Uterus (tissue), 4 donors: Measurements from ENCODE around the gene ANKRA2. TPM values are rescaled to one million over a fixed set of nuclear protein-coding genes. Genes with fewer than 3 reads are reported as not detected.
A peak's percentile ranks its signal among the peaks of the same experiment; 100 is the strongest.

ENCODE experiments used
- DNase-seq, 2 donors: peaks; one replicate each; pipeline ENCODE4 v3.0.0-alpha.2; 2019 to 2020
- H3K27ac ChIP-seq, 2 donors: fragments of 200-600 bp; sonication (generic); 1 replicate in 1 of 2; 2 replicates in 1 of 2; pipeline ENCODE4 v1.5.1; 2016 to 2018
- H3K27me3 ChIP-seq, 2 donors: fragments of 200-600 bp; sonication (generic); one replicate each; pipeline ENCODE4 v1.5.1; 2018 to 2019; ENCODE audit warnings: control low read depth in 1 of 2
- H3K36me3 ChIP-seq, 2 donors: fragments of 200-600 bp; sonication (generic); one replicate each; pipeline ENCODE4 v1.5.1; 2019; ENCODE audit warnings: control low read depth in 1 of 2
- H3K4me1 ChIP-seq, 2 donors: fragments of 200-600 bp; sonication (generic); one replicate each; pipeline ENCODE4 v1.5.1; 2018 to 2019; ENCODE audit warnings: control low read depth in 1 of 2
- H3K4me3 ChIP-seq, 2 donors: fragments of 200-600 bp; sonication (generic); 1 replicate in 1 of 2; 2 replicates in 1 of 2; pipeline ENCODE4 v1.5.1; 2018 to 2019; ENCODE audit warnings: mild to moderate bottlenecking in 1 of 2
- H3K9me3 ChIP-seq, 2 donors: fragments of 200-600 bp; sonication (generic); one replicate each; pipeline ENCODE4 v1.5.1; 2019; ENCODE audit warnings: control low read depth in 1 of 2
- POLR2A ChIP-seq, 2 donors: fragments of 450-650 bp; IDR thresholded peaks; one replicate each; pipeline ENCODE4 v1.6.1; 2016; ENCODE audit warnings: antibody characterized with exemption in 2 of 2, mild to moderate bottlenecking in 1 of 2, moderate library complexity in 1 of 2
- intact Hi-C: fragments of 100-400 bp; cut with DNase I; formaldehyde crosslinking; loops from one replicate; pipeline ENCODE4 v1.15.1; 2023; ENCODE audit warnings: low total_unique reads
- total RNA-seq, 4 donors: library from RNA; depleted of rRNA in 3 of 4; stranded (reverse); fragments of >200 nt in 3 of 4; gene quantifications; one replicate each; pipeline versions ENCODE4 v1.1.0 to v1.2.4, GENCODE V29; 2014 to 2023
- TF ChIP-seq, protein P1 (sequence below), 4 experiments: fragments of 200-600 bp in 2 of 4; fragments of 450-650 bp in 2 of 4; sonication (generic) in 2 of 4; IDR thresholded peaks; one replicate each; pipeline ENCODE4 v1.5.1; 2016 to 2019; ENCODE audit warnings: antibody characterized with exemption in 4 of 4, mild to moderate bottlenecking in 2 of 4, moderate library complexity in 1 of 4
- donor health status: DM: yes; HTN: yes; CAD: no.

Gene ANKRA2
- total RNA-seq, 4 donors from 2014 or later, result 29.4 to 99.9 (median 45.8) TPM

DNA sequence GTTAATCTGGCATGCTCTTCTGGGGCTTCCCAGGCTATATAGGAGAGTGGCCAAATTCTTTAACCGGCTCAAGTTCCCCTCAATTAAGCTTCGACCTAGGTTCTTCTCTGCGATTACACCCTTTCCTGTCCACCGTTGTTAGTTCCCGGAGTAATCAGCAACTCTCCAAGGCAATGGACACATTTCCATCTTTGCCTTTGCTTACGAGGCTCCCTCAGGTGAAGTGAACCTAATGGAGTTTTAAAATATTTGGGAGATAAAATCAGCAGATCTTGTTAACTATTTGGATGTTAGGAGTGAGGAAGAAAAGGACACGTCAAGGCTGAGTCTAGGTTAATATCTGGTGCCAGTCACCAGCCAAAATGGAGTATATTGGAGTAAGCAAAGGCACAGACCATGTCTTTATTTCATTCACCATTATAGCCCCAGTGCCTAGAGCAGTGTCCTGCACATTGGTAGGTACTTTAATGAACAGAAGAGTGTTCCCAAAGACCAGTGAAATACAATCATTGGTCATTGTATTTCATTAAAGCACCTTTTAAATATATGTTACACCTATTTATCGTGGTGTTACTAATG lies 619 bp upstream of the ANKRA2 start:
- TF ChIP-seq POLR2A (IDR thresholded peaks at IDR 0.05), result no peak
- TF ChIP-seq, protein P1, sequence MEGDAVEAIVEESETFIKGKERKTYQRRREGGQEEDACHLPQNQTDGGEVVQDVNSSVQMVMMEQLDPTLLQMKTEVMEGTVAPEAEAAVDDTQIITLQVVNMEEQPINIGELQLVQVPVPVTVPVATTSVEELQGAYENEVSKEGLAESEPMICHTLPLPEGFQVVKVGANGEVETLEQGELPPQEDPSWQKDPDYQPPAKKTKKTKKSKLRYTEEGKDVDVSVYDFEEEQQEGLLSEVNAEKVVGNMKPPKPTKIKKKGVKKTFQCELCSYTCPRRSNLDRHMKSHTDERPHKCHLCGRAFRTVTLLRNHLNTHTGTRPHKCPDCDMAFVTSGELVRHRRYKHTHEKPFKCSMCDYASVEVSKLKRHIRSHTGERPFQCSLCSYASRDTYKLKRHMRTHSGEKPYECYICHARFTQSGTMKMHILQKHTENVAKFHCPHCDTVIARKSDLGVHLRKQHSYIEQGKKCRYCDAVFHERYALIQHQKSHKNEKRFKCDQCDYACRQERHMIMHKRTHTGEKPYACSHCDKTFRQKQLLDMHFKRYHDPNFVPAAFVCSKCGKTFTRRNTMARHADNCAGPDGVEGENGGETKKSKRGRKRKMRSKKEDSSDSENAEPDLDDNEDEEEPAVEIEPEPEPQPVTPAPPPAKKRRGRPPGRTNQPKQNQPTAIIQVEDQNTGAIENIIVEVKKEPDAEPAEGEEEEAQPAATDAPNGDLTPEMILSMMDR (IDR thresholded peaks at IDR 0.05), result no peak
- H3K9me3 ChIP-seq, result no peaks in the 10 kb centered on the region
- H3K27me3 ChIP-seq, result no peaks in the 10 kb centered on the region
- peak overlapping the region; percentile 86 to 88 for H3K27ac ChIP-seq
- peaks cover 9% of the 10 kb centered on the region in 2 donors for H3K4me1 ChIP-seq
- intact Hi-C loops, result no loop called here
- H3K4me3 ChIP-seq, result peak overlapping the region; percentile 63 to 79
- no peak for DNase-seq
- no peaks in the 10 kb centered on the region for H3K36me3 ChIP-seq

DNA sequence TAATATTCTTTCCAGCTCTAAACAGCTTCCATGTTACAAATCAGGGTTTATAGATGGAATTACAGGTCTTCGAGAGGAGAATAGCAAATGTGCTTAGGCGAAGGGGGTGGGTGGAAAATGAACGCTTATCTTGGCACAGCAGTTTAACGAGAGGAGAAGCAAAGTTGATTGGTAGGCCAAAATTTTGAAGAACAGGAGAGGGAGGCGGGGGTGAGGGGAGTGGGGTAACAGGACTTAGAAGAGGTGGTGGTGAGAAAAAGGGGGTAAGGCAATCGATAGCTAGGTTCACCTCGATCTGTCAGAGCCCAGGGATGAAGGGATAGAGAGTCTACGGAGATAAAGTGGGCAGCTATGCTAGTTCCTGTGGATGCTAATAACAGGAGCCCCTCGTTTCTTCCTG lies 764 bp downstream of the ANKRA2 start:
- no peak for DNase-seq

DNA sequence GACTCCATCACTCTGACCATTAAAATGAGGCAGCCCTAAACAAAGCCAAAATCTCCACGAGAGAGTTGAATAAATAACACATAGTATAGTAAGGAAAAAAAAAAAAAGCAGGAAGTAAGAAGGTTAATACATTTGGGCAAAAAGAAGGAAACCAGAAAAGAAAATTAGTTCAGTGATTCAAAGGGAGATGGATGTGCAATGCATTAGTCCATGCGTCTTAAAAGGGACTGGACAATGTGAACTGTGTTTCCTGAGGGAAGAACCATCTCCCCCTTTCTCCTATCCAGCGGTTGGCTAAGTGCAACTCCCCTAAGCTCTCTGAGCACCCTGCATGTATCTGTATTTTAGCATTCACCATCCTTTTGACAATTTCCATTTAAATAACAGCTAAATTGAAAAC lies 1.4 kb downstream of the ANKRA2 start:
- H3K27me3 ChIP-seq, result no peaks in the 10 kb centered on the region
- intact Hi-C loops, result no loop called here
- no peak for DNase-seq
- no peaks in the 10 kb centered on the region for H3K36me3 ChIP-seq
- H3K4me3 ChIP-seq, result peak overlapping the region; percentile 63 to 79
- TF ChIP-seq, protein P1 (IDR thresholded peaks at IDR 0.05), result no peak
- no peak for TF ChIP-seq POLR2A (IDR thresholded peaks at IDR 0.05)
- H3K9me3 ChIP-seq, result no peaks in the 10 kb centered on the region
- peak overlapping the region; percentile 86 to 88 for H3K27ac ChIP-seq
- peaks cover 9% of the 10 kb centered on the region in 2 donors for H3K4me1 ChIP-seq

More for the DNA sequence above, 764 bp downstream of the ANKRA2 start:
- Histone ChIP-seq H3K4me3 (peak overlapping the region; percentile 63 to 79), H3K27me3 (no peaks in the 10 kb centered on the region), H3K27ac (peak overlapping the region; percentile 86 to 88), H3K36me3 (no peaks in the 10 kb centered on the region), H3K4me1 (peaks cover 9% of the 10 kb centered on the region in 2 donors), H3K9me3 (no peaks in the 10 kb centered on the region)
- intact Hi-C loops, result no loop called here
- TF ChIP-seq, protein P1 (IDR thresholded peaks at IDR 0.05), result no peak
- TF ChIP-seq POLR2A (IDR thresholded peaks at IDR 0.05), result no peak

DNA sequence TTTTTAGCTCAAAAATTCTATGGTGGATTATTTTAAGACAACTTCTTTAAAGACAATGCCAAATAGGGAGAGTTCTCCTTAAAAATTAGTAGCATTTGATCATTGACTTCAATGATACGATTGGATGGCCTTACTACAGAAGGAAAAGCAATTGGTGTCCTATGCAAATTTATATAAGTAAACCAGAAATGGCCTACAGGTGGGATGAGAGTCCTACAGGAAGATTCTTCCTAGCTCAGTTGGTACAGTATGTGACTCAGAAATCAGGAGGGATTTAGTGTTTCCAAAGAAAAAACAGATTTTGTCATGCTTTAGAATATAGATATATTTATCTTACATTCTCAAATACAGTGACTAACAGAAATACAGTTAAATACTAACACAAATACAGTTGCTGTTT lies 6.5 kb downstream of the ANKRA2 start:
- Histone ChIP-seq H3K27ac (no peak overlapping the region), H3K4me1 (peaks cover 0 to 6% of the 10 kb centered on the region in 2 donors), H3K36me3 (no peaks in the 10 kb centered on the region), H3K4me3 (no peak overlapping the region), H3K9me3 (no peaks in the 10 kb centered on the region), H3K27me3 (no peaks in the 10 kb centered on the region)
- intact Hi-C loops, result no loop called here
- TF ChIP-seq, protein P1 (IDR thresholded peaks at IDR 0.05), result no peak
- TF ChIP-seq POLR2A (IDR thresholded peaks at IDR 0.05), result no peak
- DNase-seq, result no peak

DNA sequence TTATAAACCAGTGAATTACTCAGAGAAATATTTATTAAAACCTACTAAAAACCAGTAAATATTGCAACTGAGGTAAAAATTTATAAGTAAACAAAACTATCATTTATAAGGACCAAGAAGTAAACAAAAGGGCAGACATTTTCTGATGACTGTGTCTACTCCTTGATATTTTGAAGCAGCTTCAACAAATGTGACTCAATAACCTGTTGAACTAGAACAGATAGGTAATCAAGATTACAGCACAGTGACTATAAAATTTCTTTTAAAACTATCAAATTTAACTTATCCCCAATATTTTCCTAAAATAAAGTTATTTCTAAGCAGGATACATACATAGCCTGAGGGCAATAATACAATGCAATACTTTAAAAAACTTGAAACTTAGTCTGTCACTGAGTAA lies 12.8 kb downstream of the ANKRA2 start:
- no peak for TF ChIP-seq POLR2A (IDR thresholded peaks at IDR 0.05)
- TF ChIP-seq, protein P1 (IDR thresholded peaks at IDR 0.05), result no peak
- H3K27me3 ChIP-seq, result no peaks in the 10 kb centered on the region
- no peak overlapping the region for H3K4me3 ChIP-seq
- no peaks in the 10 kb centered on the region for H3K4me1 ChIP-seq
- intact Hi-C loops, result no loop called here
- no peaks in the 10 kb centered on the region for H3K9me3 ChIP-seq
- H3K27ac ChIP-seq, result no peak overlapping the region
- H3K36me3 ChIP-seq, result no peaks in the 10 kb centered on the region
- no peak for DNase-seq
